HG03103 (cell line): ENCODE data around the gene FOXRED1.

ENCODE experiments used
- ATAC-seq: cut with Tn5 transposase; IDR thresholded peaks from one replicate; pipeline ENCODE4 v1.9.1; 2021; ENCODE audit warnings: low read depth; ENCODE audit not compliant: unreplicated experiment

FOXRED1 gene

GRCh38 chr11:126310200-126310991 is 41.4 kb downstream of the FOXRED1 start:
- ATAC-seq = peak; percentile 38

GRCh38 chr11:126310992-126311310 is 42.0 kb downstream of the FOXRED1 start:
- no peak for ATAC-seq

- ATAC-seq = peak; percentile 46
Measured at GRCh38 chr11:126311401-126312291, 42.7 kb downstream of the FOXRED1 start.

DNA sequence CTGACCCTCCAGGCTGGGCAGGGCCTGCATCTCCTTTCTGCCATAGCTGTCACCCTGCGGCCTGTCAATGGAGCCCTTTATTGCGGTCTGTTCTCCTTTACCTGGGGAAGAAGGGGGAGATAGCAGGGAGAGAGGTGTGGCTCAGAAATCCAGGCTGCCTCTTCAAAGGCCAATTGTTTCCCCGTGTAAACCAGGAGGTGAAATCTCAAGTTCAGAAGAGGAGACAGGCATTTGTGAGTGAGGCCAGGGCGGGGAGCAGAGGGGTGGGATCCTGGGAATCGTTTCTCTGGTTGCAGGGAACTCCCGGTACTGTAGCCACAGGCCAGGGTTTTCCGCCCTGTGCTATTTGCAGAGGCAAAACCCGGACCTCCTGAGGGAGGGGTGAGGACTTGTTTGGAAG is 44.0 kb downstream of the FOXRED1 start:
- ATAC-seq = no peak

DNA sequence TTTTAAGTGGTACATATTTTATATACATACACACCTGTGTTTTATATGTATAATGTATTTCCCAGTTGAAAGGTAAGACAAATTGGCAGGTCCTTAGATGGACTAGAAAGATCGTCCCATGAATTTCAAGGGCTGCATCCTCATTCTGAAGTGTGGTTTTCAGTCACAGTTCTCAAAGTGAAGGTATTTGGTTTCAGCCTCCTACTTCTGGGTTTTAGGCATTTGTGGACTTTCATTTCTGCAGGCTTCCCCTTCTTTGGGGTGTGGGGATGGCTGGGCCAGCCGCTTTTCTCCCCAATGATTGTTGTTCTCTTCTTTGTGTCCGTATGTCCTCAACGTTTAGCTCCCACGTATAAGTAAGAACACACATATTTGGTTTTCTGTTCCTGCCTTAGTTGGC is 44.9 kb downstream of the FOXRED1 start:
- ATAC-seq = no peak

GRCh38 chr11:126317432-126317755 is 48.4 kb downstream of the FOXRED1 start:
- ATAC-seq = no peak

DNA sequence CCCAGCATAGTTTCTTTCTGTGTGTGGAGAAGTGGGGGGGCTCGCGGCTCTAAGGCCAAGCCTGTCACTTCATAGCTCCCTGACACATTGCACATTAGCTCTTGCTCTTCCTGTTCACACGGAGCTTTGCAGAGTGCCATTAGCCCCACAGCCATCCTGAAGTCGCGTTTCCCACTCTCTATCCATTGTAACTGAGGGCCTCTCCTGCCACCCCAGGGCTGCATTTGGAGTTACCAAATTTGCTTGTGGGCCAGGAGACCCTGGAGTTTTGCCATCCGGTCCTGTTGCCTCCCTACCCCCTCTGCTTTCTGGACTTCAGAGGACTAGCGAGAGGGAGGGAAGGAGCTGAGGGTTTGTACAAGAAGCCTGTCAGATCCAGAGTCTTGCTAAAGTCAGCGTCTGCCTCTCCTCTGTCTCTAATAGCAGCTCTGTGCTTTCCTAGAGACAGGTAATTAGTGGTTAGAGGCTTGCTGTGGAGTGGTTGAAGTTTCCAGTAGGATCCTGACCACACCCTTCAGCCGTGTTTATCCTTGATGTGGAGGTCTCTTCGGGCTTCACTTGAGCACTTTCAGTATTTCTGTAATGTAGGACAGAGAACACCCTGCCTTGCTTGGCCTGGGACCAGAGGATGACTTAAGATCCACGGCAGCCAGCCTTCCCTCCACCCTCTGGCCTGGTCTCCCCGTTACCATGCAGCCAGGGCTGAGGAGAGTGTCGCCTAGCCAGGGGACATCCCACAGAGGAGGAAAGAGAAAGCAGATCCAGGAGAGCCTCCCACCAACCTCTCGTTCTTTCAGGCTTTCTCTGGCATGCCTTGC is 49.0 kb downstream of the FOXRED1 start:
- ATAC-seq = peak; percentile 20

- peak; percentile 80 for ATAC-seq
Measured at GRCh38 chr11:126318574-126319373, 49.8 kb downstream of the FOXRED1 start.

DNA sequence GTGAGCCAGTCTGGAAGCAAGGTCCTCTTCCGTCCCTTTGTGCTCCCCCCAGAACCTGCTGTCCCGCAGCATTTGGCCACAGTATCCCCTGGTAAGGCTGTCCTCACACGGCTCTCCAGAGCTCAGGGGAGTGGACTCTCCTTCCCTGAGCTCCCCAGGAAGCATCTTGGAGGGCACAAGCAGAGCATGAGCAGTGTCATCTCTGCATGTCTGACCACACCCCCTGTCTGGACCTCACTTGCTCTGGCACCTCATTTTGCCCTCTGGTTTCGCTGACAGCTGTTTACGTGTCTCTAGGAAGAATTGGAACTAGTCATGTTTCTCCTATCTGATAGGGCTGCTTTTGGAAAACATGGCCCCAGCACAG is 50.4 kb downstream of the FOXRED1 start:
- no peak for ATAC-seq

DNA sequence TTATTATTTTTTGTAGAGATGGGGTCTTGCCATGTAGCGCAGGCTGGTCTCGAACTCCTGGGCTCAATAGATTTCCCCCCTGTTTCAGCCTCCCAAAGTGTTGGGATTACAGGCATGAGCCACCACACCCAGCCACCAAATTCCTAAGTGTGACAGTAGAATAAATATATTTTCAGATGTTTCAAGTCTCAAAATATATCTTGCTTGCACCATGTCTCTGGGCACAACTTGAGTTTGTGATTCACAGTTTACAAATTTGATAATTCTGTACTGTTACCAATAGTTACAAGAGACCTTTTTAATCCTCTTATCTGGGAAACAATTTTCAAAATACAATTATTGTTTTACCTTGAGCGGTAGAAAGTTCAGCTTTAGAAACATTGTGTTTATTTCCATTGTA is 54.0 kb downstream of the FOXRED1 start:
- ATAC-seq = no peak

- no peak for ATAC-seq
Measured at GRCh38 chr11:126327281-126328000, 58.5 kb downstream of the FOXRED1 start.
